ENCODE data around the gene TESK1.

The TESK1 gene

DNA sequence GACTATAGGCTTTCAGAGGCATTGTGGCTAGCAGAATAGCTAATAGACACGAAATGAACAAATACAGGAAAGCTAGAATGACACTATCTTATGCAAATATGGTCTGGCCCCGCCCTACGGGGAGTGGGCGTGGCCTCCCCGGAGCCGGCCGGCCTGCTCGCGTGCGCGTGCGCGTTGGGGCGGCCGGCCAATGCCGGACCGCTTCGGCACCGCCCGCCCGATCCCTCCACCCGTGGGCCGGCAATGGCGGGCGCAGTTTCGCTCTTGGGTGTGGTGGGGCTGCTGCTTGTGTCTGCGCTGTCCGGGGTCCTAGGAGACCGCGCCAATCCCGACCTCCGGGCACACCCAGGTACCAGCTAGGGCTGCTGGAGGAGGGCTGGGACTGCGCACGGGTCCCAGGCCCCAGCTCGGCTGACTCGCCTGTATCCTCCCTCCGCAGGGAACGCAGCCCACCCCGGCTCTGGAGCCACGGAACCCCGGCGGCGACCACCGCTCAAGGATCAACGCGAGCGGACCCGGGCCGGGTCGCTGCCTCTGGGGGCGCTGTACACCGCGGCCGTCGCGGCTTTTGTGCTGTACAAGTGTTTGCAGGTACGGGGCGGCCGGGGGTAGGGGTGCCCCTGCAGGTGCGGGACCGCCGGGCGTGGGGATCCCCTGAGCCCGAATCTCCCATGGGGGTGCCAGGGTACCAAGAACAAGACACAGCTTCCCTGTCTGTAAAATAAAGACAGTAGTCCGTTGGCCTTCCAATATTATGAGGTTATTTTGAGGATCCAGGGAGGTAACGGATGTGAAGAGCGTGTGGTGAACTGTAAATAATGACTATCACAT is 53.3 kb downstream of the TESK1 start, which contains the start of gene CCDC107:
Gene CCDC107, plus strand, starts transcription at position 156 of the 831 bp plus-strand sequence. Its CDS starts 88 bp downstream, at position 244.
- TF ChIP-seq, protein P1, sequence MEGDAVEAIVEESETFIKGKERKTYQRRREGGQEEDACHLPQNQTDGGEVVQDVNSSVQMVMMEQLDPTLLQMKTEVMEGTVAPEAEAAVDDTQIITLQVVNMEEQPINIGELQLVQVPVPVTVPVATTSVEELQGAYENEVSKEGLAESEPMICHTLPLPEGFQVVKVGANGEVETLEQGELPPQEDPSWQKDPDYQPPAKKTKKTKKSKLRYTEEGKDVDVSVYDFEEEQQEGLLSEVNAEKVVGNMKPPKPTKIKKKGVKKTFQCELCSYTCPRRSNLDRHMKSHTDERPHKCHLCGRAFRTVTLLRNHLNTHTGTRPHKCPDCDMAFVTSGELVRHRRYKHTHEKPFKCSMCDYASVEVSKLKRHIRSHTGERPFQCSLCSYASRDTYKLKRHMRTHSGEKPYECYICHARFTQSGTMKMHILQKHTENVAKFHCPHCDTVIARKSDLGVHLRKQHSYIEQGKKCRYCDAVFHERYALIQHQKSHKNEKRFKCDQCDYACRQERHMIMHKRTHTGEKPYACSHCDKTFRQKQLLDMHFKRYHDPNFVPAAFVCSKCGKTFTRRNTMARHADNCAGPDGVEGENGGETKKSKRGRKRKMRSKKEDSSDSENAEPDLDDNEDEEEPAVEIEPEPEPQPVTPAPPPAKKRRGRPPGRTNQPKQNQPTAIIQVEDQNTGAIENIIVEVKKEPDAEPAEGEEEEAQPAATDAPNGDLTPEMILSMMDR (IDR thresholded peaks at IDR 0.05; ENCODE audit: low read depth, low read length): peak; percentile 51
- peak within 1 kb of the TSS; percentile 92 to 97 for H3K4me3 ChIP-seq (replicated peaks in 1 of 2; ENCODE audit: low read depth in 2 of 2, low read length in 2 of 2)
- DNase-seq (ENCODE audit: low read depth in 2 of 2): peak; percentile 87 to 90

DNA sequence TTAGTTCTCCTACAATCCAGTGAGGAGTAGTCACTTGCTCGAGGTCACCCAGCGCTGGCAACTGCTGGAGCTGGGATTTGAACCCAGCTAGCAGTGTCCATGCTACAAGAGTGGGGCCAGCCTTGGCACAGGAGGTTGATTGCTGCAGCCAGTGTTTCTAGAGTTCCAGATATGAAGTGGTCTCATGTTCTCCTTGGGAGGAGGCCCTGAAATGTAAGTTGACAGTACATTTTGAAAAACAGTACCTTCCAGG is 53.8 kb downstream of the TESK1 start:
- TF ChIP-seq, protein P1 (IDR thresholded peaks at IDR 0.05; ENCODE audit: low read depth, low read length): no peak
- H3K4me3 ChIP-seq (replicated peaks in 1 of 2; ENCODE audit: low read depth in 2 of 2, low read length in 2 of 2): peak overlapping the region; percentile 92 to 97
- DNase-seq (ENCODE audit: low read depth in 2 of 2): peak; percentile 52 to 74

DNA sequence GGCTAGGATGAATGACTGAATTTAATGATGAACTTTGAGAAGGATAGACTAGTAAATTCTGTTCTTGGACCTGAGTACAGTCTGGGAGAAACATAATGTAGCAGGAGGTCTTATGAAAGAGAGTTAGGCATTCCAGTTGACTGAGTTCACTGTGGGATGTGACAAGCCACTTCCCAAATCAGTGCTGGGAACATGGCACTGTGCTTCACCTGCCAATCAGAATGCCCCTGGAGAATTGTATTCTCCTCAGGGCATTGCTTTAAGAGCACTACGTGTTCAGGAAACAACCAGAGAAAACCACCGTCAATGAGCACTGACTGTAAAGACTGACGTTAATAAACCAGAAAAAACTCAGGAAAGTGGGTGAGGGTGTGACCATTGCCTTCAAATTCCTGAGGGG is 54.3 kb downstream of the TESK1 start:
- H3K4me3 ChIP-seq (replicated peaks in 1 of 2; ENCODE audit: low read depth in 2 of 2, low read length in 2 of 2): peak overlapping the region; percentile 8 to 97
- TF ChIP-seq, protein P1 (IDR thresholded peaks at IDR 0.05; ENCODE audit: low read depth, low read length): no peak
- DNase-seq (ENCODE audit: low read depth in 2 of 2): peak; percentile 82 to 95

All from cardiac fibroblast (primary cell).